GM21528 (cell line): ENCODE measurements around the gene CSF1R.

Experiments used
- ATAC-seq: cut with Tn5 transposase; IDR thresholded peaks from one replicate; pipeline ENCODE4 v1.9.1; 2021; ENCODE audit warnings: mild to moderate bottlenecking, moderate library complexity; ENCODE audit not compliant: unreplicated experiment, low FRiP score

The CSF1R gene

GRCh38 chr5:150085950-150086715, at the start of gene CSF1R:
Gene CSF1R, minus strand, starts transcription at chr5:150086554. Its CDS starts 127 bp downstream, at chr5:150086427.
- no peak for ATAC-seq

DNA sequence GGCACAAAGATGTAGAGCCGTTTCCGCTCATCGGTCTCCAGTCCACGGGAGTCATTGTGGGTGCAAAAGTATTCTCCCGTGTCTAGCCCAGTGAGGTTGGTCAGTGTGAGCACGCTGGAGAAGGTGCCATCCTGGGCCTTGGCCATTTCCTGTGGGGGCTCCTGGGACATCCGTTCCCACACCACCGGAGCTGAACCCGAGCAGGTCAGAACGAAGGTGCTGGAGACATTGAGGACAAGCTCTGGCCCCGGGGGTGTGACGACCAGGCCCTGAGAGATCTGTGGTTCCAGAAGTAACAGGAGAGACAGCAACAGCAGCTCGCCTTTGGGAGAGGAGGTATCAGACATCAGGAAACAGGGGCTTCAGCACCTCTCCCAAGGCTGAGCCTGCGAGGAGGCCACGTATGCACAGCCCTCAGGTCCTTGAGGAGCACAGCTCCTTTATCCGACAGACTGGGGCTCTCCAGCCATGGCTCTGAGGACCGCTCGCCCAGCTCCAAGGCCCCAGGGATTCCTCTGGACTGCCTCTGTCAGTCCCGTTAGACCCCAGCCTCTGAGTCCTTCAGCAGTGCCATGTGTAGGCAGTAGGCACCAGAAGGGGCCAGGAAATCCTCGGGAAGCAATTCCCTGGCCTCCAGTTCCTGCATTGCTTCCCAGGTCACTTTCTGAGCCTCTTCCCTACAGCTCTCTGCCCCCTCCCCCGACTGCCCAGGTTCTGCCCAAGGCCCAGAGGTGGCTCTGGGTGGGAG, 49.4 kb upstream of the CSF1R start:
- ATAC-seq, result no peak

DNA sequence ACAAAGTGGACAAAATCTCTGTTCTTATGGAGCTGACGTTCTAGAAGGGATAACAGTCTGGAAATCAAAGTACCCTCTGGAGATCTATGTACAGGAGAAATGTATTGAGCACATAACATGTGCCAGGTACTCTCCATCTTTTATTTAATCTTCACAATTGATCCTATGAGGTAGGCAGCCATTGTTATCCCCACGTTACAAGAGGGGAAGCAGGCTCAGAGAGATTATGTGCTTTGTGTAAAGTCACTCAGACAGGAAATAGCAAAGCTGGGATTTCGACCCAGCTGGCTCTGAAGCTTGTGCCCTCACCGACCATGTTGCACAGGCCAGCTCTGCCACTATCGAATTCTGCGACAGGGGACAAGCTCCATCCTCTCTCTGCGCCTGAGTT, 47.8 kb upstream of the CSF1R start:
- ATAC-seq, result no peak

GRCh38 chr5:150133581-150134197, 47.3 kb upstream of the CSF1R start:
- ATAC-seq, result no peak

DNA sequence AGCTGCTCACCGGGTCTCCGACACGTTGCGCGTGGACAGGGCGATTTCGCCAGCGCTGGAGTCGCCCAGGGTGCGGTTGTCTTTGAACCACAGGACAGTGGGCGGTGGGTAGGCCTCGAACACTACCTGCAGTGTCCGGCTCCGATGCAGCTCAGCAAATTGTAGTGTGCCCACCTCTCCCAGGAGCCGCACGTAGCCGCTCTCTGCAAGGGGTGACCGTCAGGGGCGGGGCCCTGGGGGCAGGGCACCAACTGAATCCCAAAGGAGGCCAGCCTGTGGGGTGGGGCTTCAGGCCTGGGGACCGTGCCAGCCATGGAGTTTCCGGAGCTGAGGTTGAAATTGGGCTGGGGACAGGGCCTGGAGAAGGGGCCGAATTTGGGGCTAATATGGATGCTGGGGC, 46.4 kb upstream of the CSF1R start:
- ATAC-seq, result no peak

GRCh38 chr5:150131978-150132694, 45.8 kb upstream of the CSF1R start:
- ATAC-seq, result no peak

GRCh38 chr5:150131461-150131860, 45.1 kb upstream of the CSF1R start:
- ATAC-seq, result no peak

DNA sequence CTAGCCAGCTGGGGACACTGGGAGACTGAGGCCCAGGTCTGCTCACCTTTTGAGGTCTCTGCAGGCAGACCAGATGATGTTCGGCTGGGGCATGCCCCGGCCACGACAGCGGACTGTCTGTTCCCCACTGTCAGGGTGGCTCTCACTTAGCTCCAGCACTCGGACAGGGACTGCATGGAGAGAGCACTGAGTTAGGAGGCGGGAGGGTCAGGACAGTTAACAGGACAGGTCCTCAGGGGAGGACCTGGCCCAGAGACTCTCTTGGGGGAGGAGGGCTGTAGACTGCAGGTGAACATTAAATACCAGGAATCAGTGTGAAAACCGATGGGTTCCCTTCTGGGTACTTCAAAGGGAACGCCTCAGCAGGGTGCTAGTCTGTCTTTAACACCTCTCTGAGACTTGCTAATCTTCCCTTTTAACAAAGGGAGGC, 44.2 kb upstream of the CSF1R start:
- ATAC-seq, result no peak

- peak; percentile 63 for ATAC-seq
Measured at GRCh38 chr5:150129813-150130492, 43.6 kb upstream of the CSF1R start.

- no peak for ATAC-seq
Measured at GRCh38 chr5:150129454-150129812, 43.1 kb upstream of the CSF1R start.

GRCh38 chr5:150126921-150127265, 40.5 kb upstream of the CSF1R start:
- no peak for ATAC-seq

DNA sequence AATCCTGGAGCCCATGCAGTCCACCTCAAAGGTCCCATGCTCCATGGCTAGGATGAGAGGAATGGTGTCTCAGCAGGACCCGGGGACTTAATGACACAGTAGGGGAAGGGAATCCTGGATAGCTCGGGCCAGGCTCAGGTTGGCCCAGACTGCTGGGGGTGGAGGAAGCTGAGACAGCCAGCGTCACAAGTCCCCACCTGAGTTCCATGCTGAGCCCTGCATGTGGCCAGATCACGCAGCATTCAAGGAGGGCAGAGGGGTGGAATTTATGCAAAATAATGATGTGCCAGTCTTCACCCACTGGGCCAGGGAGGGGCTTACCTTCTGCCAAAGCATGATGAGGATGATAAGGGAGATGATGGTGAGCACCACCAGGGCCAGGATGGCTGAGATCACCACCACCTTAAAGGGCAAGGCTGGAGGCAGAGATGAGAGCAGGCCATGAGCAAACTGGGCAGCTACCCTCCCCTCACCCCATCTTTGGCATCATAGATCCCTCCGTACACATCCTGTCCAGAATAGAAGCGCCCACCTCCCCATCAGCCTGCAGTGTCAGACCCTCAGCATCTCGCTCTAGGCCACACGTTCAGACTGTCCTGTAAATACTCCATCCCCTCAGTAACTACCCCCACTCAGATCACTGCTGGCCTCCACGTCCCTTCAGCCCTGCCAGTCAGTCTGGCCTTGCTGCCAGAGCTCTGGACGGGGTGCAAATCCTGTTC, 40.0 kb upstream of the CSF1R start:
- ATAC-seq, result no peak

- ATAC-seq, result no peak
Measured at GRCh38 chr5:150125334-150125733, 39.0 kb upstream of the CSF1R start.

- ATAC-seq, result no peak
Measured at GRCh38 chr5:150124596-150124995, 38.2 kb upstream of the CSF1R start.

GRCh38 chr5:150124111-150124557, 37.8 kb upstream of the CSF1R start:
- no peak for ATAC-seq

GRCh38 chr5:150123542-150123941, 37.2 kb upstream of the CSF1R start:
- ATAC-seq, result no peak

- ATAC-seq, result no peak
Measured at GRCh38 chr5:150122536-150123481, 36.5 kb upstream of the CSF1R start.

- ATAC-seq, result no peak
Measured at GRCh38 chr5:150122158-150122510, 35.8 kb upstream of the CSF1R start.
